NCI-H1436 (cell line): ENCODE results near the gene ADAMTS4.
A peak's percentile ranks its signal among the peaks of the same experiment; 100 is the strongest.

Experiments
- DNase-seq: peaks from one replicate; lab custom pipeline; 2025; lab: John Stamatoyannopoulos, UW

The ADAMTS4 gene

DNA sequence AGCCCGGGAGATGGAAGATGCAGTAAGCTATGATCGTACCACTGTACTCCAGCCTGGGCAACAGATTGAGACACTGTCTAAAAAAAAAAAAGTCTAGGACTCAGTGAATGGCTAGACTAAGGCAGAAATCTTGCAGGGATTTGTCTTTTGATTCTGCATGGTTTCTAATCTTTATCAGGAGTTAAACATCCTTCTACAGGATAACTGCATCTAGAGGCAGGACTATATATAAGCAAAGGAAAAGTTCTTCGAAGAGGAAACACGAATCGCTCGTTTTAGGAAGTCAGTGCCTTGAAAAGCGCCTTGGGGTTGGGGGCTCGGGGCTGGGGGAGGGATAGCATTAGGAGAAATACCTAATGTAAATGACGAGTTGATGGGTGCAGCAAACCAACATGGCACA lies 45.7 kb downstream of the ADAMTS4 start:
- no peak for DNase-seq

DNA sequence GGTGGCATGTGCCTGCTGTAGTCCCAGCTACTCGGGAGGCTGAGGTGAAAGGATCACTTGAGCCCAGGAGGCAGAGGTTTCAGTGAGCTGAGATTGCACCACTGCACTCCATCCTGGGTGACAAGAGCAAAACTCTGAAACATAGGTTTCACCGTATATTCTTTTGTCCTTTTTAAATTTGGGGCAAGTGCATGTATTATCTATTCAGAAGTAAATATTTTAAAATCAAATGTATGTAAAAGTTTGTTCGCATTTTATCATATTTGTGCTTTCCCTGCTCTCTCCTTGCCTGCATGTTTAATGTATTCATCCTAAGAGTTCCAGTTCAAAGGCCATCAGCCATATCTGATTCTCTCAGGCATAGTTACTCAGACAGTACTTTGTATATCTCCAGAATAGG lies 53.0 kb downstream of the ADAMTS4 start:
- DNase-seq, result no peak

GRCh38 chr1:161140755-161141400 lies 58.0 kb downstream of the ADAMTS4 start:
- no peak for DNase-seq

DNA sequence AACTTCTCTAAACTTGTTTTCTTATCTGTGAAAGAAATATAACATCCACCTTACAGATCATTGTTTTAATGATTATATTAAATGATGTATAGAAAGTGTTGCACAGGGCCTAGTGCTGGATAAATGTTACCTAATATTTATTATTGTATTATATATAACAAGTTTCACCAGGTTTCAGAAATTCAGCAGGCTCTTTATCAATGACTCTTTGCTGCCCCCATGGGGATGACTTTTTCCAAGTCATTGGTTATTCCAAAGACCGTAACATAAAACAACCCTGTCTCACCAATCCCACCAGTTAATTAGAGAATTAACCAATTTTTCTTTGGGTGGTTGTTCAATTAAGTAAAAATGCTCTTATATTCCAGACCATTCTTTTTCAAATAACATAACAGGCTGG lies 59.1 kb downstream of the ADAMTS4 start:
- DNase-seq, result peak; percentile 17

DNA sequence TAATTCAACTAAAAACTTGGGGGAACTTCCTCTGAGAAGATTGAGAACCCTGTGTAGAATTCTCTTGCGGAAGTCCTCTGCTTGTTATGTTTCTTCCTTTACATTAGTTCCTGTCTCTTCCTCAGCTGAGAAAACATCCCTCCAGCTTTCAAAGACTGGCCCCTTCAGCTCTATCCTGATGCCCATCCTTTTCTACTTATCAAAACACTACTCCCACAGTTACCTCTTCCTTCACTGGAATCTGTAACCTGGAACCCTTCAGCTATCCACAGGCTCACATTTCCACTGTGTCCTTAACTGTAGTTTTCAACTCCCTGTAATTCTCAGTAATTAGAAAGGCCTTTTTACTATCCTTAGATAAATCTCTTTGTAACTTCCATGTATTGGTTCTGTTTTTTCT lies 60.4 kb downstream of the ADAMTS4 start:
- no peak for DNase-seq

GRCh38 chr1:161137881-161138280 lies 61.0 kb downstream of the ADAMTS4 start:
- DNase-seq, result no peak
